GM12874 (cell line): Measurements from ENCODE around the gene ATP2B2.

Source experiments
- TF ChIP-seq, protein P1 (sequence below): IDR thresholded peaks from 2 replicates; pipeline ENCODE4 v1.5.1; 2011; ENCODE audit warnings: low read depth, mild to moderate bottlenecking, control low read depth, low read length, moderate library complexity; ENCODE audit not compliant: insufficient read depth

The ATP2B2 gene

DNA sequence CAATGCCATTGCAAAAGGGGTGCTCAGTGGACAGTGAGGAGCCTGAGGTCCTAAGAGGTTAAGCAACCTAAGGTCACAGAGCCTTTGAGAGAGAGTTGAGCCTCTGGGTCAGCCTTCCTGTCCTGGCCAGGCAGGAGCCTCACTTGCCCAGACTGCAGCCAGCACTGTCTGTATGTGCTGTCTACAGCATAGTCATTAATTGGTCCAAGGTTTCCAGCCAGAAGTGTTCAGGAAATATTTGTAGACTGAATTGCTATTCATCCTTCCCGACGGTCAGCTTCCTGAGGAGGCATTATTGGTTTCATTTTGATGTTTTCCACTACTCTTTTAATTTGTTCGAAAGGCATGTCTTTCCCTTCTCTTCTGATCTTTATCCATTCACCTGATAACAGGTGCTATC is 192.5 kb downstream of the ATP2B2 start:
- TF ChIP-seq, protein P1, sequence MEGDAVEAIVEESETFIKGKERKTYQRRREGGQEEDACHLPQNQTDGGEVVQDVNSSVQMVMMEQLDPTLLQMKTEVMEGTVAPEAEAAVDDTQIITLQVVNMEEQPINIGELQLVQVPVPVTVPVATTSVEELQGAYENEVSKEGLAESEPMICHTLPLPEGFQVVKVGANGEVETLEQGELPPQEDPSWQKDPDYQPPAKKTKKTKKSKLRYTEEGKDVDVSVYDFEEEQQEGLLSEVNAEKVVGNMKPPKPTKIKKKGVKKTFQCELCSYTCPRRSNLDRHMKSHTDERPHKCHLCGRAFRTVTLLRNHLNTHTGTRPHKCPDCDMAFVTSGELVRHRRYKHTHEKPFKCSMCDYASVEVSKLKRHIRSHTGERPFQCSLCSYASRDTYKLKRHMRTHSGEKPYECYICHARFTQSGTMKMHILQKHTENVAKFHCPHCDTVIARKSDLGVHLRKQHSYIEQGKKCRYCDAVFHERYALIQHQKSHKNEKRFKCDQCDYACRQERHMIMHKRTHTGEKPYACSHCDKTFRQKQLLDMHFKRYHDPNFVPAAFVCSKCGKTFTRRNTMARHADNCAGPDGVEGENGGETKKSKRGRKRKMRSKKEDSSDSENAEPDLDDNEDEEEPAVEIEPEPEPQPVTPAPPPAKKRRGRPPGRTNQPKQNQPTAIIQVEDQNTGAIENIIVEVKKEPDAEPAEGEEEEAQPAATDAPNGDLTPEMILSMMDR = no peak

DNA sequence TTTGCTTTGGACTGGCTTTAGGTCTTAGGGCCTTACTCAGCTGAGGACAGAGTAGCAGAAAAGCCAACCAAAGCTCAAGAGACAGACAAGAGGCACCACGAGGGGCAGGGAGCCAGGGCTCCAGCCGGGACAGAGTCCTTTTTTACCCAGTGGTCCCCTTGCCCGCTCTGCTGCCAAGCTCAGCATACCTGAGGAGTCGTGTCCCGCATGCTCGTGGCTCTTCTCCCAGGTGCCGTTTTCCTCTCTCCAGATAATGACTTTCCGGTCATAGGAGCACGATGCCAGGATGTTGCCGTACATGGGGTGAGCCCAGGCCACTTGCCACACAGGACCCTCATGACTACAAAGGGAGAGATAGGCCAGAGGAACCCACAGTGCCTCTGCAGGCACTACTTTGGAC is 193.0 kb downstream of the ATP2B2 start:
- TF ChIP-seq, protein P1 = no peak

DNA sequence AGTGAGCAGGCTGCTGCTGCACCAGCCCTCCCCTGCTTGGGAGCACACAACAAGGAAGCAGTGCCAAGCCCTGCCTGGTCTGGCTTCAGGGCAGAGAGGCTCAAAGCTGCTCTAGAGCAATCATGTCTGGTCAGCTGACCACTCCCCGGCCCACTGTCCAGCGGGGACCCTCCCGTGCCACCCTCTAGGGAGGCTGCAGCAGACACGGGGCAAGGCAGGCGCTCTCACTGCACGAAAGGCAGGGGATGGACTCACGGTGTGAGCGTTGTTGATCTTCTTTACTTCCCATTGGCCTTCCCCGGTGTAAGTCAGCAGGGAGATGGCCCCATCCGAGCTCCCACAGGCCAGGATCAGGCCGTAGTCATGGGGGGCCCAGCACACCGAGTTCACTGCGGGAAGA is 193.7 kb downstream of the ATP2B2 start:
- TF ChIP-seq, protein P1 = no peak

DNA sequence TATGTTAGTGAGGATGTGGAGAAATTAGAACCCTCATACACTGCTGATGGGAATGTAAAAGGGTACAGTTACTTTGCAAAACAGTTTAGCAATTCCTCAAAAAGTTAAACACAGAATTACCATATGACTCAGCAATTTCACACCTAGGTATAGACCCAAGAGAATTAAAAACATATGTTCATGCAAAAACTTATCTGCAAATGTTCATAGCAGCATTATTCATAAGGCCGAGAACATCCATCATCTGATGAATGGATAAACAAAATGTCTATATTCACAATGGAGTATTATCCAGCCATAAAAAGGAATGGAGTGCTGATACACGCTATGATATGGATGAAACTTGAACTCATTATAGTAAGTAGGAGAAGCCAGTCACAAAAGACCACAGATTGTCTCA is 194.8 kb downstream of the ATP2B2 start:
- TF ChIP-seq, protein P1 = no peak

DNA sequence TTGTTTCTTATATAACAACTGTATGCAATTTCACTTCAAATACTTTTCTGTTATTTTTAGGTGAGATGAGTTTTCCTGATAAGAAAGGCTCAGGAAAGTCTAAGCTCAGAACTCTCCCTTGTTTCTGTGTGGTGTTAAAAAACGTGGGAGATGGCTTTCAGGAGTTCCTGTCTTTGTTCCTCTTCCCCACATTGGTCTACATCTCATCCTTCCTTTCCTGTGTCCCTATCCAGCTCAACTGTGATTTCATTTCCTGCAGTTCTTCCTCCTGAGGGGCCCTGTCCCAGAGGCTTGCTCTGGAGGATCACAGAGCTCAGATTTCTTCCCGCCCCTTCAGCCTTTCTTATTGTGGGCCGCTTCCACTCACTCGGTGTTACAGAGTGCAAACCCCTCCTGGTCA is 195.7 kb downstream of the ATP2B2 start:
- TF ChIP-seq, protein P1 = no peak

DNA sequence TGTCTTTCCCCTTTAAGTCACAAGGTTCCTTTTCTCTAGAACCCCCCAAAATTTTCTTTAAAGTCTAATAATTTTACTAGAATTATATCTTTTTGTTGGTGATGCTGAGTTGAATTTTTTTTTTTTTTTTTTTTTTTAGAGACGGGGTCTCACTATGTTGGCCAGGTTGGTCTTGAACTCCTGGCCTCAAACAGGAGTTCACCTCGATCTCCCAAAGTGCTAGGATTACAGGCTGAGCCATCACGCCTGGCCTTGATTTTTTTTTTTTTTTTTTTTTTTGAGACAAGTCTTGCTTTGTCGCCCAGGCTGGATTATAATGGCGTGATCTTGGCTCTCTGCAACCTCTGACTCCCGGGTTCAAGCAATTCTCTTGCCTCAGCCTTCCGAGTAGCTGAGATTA is 196.7 kb downstream of the ATP2B2 start:
- TF ChIP-seq, protein P1 = no peak

DNA sequence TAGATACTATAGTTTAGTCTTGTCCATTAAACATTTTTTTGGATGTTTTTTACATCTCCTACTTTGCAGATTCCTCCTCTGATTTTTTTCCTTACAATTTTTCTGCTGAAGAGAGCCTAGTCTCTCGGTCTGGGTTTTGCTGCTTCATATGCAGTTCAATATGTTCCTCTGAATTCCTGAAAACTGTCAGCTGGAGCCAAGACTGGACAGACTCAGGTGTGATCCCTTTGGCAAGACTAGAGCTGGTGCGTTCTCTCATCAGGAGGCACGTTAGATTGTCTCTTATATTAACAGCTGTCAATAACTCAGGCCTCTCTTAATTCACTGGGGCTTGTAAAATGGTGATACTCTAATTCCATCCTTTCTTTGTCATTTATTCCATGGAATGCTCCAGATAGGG is 199.2 kb downstream of the ATP2B2 start:
- TF ChIP-seq, protein P1 = no peak

DNA sequence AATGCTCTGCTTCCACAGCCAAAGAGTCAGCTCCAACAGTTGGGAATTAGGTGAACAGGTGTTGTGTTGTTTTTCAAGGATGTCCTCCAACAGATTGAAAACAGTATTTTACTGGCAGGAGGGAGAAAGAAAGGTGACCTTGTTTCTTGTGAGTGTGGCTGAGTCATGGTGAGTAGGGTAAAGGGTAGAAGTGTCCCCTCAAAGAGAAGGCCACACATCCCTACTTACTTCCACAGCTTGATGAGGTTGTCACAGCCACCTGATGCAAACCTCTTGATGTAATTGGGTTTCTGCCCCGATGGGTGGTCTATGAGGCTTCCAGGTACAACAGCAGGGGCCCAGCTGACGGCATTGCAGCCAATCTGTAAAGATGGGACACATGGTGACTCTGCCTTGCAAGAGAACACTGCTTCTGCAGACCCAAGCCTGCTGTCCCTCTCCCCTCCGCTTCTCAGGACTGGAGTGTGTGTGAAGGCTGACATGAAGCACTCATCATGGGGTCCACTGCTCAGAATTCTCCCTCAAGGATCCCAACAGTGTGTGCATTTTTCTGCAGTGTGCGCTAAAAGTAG is 200.0 kb downstream of the ATP2B2 start:
- TF ChIP-seq, protein P1 = no peak
